ENCODE results near the gene MALL. TPM values are rescaled to one million over a fixed set of nuclear protein-coding genes. Genes with fewer than 3 reads are reported as not detected.
"Not testable (repeated sequence)": the region's sequence is repeated elsewhere in the genome, so short reads cannot be mapped to it uniquely, and the experiment has no call there.

MALL gene
- total RNA-seq, 1 donor from 2014 or later: 7.1 TPM

DNA sequence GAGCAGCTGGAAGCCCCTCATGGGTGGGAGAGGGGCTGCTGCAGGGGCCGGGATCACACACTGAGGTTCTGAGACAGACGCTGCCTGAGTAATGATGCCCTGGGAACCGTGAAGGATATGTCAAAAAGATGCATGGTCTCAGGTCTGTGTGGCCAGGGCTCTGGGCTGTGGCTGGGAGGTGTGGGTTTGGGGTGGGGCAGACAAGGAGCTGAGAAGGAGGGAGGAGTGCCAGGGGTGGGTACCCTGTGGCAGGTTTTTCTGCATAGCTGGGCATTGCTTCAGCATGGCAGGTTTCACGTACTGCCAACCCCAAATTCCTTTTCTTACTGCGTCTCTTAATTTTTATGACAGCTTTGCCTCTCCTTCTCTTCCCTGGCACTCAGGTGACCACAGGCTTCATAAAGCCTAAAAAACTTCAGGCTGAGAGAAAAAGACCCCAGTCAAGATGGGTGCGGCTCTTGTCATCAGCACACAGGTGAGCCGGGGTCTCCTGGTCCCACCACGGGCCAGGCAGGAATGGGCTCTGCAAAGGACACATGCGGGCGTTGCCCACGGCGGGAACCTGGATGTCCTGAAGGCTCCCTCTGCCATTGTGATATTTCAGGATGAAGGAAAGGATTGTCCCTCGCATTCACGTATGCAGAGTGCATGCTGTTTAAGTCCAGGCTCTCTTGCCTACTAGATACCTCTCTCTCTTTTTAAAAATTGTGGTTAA, 18.0 kb downstream of the MALL start:
- no peak for DNase-seq

GRCh38 chr2:110095994-110096633, 19.5 kb downstream of the MALL start:
- DNase-seq: no peak

DNA sequence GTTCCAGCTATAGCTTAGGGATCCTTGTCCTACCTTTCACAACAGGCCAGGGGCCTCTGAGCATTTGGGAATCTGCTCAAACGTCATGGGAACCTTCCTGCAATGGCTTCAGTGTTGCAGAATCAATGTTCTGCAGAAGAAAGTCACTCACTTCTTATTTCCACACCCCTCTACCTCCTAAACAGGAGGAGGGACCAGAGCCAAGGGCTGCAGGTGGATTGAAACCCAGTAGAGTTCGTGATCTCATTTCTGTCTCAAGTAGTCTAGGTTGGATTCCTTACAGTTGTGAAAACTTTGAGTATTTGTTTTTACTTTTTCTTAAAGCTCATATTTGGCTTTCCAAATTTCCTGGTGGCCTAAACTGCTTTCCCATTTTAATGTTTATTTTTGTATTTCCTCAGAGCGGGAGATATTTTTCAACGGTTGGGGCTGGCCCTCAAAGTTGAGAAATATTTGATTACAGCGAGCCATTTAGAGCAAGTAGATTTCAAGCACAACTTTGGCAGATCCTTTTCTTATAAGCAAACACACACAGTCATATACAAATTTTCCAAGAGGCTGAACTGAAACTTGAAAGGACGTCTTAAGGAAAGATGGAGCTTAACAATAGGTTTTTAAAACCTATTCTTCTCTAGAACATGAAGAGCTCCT, 20.6 kb downstream of the MALL start:
- not testable (repeated sequence) for DNase-seq

- not testable (repeated sequence) for DNase-seq
These were observed 21.7 kb downstream of the MALL start for GRCh38 chr2:110093924-110094323.

GRCh38 chr2:110090164-110090563, 25.5 kb downstream of the MALL start:
- not testable (repeated sequence) for DNase-seq

GRCh38 chr2:110083757-110084156, 31.9 kb downstream of the MALL start:
- not testable (repeated sequence) for DNase-seq

DNA sequence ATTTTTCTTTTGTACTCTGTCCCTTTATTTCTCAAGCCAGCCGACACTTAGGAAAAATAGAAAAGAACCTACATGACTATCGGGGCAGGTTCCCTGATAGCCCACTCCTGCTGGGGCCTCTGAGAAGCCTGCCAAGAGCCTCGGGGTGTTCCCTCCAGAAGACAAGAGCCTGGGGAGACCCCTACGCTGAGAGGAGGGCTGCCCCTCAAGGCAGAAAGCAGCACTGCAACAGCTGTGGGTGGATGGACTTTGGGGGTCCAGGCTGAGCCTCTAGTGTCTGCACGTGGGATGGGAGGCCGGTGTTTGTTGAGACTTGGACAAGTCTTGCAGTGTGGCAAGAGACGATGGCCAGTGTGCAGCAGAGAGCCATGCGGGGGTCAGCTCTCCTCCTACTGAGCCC, 32.5 kb downstream of the MALL start:
- not testable (repeated sequence) for DNase-seq

DNA sequence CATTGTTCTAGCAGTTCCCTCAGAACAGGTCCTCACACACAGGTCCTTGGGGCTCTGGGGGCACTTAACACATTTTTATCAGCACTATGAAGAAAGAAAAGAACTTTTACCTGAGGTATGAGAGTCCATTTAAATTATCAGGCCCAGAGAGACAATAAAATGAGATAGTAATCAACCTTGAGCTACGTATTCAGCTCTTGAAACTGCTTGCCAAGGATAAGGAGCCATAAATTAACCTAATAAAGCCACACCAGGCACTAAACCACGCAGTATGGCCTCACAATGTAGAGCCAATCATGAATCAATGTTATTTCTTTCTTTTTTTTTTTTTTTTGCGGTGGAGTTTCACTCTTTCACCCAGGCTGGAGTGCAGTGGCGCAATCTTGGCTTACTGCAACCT, 37.5 kb downstream of the MALL start:
- not testable (repeated sequence) for DNase-seq

- not testable (repeated sequence) for DNase-seq
These were observed 39.7 kb downstream of the MALL start for GRCh38 chr2:110075896-110076295.

- DNase-seq: not testable (repeated sequence)
These were observed 45.8 kb downstream of the MALL start for GRCh38 chr2:110069869-110070268.

DNA sequence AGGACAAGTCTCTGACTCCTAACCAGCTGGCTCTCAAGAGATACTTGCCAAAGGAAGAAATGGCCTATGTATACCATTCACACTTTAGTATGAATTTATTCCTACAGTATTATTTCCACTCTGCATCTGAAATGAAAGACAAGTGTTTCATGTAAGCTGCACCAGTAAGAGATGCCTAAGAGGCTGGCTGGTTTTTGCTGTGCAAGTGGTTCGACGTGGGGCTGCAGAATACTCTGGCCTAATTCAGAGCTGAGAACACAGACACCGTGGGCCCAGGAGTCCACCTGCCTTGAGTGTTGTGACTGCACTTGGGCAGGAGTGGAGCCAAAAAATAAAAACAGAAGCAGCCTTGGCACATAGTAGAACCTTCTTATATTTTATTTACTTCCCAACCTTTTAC, 47.5 kb downstream of the MALL start:
- not testable (repeated sequence) for DNase-seq

- not testable (repeated sequence) for DNase-seq
These were observed 53.3 kb downstream of the MALL start for GRCh38 chr2:110062332-110062731.

GRCh38 chr2:110060550-110060949, 55.1 kb downstream of the MALL start:
- not testable (repeated sequence) for DNase-seq

GRCh38 chr2:110059694-110060358, 55.8 kb downstream of the MALL start:
- DNase-seq: not testable (repeated sequence)

DNA sequence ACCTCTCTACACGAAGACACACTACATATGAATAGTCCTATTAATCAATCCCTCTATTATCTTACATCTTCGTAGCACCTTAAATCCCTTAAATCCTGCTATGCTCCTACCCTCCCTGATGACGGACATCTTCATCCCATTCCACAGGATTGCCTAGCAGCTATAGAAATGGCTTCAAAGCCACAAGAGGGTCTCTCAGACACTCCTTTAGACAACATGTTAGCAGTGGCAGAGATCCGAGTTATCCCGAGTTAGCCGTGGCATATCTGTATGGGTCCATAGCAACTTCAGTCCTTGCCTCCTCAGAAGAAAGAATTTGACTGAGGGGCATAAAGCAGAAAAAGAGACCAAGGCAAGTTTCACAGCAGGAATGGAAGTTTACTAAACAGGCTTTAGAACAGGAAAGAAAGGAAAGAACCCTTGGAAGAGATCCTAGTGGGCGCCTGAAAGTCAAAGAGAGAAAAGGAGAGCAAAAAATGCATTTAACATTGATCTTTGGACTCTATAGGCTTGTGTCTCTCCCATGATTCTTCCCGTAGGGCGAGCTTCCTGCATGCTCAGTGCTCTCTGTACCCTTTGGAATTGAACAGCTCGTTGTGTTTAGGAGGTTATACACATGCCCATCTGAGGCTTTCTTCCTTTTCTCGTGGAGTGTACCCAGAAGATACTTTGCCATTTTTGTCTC, 56.5 kb downstream of the MALL start:
- not testable (repeated sequence) for DNase-seq

DNA sequence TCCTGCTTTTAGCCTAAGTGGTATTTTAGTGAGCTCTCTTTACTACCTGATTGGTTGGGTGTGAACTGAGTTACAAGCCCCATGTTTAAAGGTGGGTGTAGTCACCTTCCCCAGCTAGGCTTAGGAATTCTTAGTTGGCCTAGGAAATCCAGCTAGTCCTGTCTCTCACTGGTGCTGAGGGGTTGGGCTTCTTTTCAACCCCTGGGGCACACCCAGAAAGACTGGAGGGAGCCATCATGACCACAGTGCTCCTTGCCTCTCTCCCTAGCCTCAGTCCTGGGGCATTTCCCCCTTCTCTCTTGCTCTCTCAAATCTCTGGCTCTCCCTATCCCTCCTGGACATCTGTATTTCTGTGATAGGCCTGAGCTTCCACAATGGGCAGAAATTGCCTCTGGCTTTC, 57.6 kb downstream of the MALL start:
- DNase-seq: not testable (repeated sequence)

- not testable (repeated sequence) for DNase-seq
These were observed 59.7 kb downstream of the MALL start for GRCh38 chr2:110055819-110056408.

DNA sequence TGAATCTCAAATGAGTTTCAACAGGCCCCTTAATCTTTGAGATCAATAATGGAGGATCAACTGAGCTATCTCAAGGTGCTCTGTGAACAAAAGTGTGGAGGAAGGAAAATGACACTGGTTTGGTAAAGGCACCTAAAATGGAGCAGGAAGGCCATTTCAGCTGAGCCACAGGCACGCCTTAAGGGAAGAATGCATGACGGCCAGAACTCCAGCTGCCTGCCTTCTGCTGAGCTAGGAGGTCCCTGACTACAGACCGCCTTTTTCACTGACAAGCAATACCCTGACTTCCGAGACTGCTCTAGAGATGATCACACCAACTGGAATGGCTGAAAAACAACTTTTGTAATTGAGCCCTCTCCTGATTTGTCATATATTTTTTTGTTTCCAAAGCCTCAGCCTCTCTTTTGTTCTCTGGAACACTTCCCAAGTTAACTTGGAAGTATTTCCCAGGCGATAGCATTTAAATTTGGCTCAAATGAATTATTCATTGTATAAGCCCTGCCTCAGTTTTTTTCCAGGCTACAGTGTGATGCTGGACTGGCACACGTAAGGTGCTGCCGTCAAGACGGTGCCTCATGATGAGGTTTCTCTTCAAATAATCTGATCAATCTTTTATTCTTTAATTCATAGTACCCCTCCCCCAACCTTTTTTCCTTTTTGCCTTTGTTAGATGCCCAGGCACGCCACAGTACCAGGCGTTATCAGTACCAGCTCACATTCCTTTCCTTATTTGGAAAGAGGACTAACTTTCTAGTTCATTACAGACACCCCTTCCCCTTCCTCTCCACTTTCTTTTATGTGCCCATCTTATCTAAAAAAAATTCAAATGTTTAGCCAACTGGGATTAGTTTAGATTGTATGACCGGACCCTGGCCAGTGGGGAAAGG, 60.9 kb downstream of the MALL start:
- DNase-seq: not testable (repeated sequence)

- not testable (repeated sequence) for DNase-seq
These were observed 61.9 kb downstream of the MALL start for GRCh38 chr2:110053688-110054087.

DNA sequence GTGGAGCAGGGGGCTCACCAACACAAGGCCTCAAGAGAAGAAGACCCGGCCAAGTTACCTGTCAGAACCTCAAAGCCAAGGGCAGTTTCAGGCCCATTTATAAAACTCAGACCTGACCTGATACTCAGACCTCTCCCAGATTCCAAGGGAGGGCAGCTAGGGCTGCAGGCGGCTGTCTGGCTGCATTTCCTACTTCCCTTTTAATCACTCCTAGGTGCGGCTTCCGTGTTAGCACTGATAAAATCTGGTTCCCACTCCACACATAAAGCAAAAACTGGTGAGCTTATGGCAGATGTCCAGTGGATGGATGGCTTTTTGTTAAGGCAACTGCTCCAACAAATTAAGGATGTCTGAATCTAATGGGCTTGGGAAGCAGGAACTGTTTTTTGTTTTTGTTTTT, 63.5 kb downstream of the MALL start:
- not testable (repeated sequence) for DNase-seq

- DNase-seq: not testable (repeated sequence)
These were observed 65.4 kb downstream of the MALL start for GRCh38 chr2:110050222-110050621.

Measured in skin of body (tissue), 2 donors.